Tibial artery (tissue), 4 donors: ENCODE data around the gene SMCO4.

ENCODE experiments used
- DNase-seq, 2 donors: peaks; one replicate each; pipeline ENCODE4 v3.0.0-alpha.2; 2019
- H3K27ac ChIP-seq, 2 donors: fragments of 200-600 bp; sonication (generic) in 1 of 2; 1 replicate in 1 of 2; 2 replicates in 1 of 2; pipeline ENCODE4 v1.5.1; 2018 to 2019; ENCODE audit warnings: mild to moderate bottlenecking in 1 of 2
- H3K27me3 ChIP-seq, 2 donors: fragments of 200-600 bp; sonication (generic) in 1 of 2; one replicate each; pipeline versions ENCODE4 v1.5.1 to v1.6.0; 2016 to 2019
- H3K36me3 ChIP-seq, 3 donors: fragments of 200-600 bp; sonication (generic) in 2 of 3; one replicate each; pipeline ENCODE4 v1.5.1; 2016 to 2019; ENCODE audit warnings: mild to moderate bottlenecking in 2 of 3
- H3K4me1 ChIP-seq, 4 donors: fragments of 200-600 bp; sonication (generic) in 2 of 4; 1 replicate in 3 of 4; 2 replicates in 1 of 4; pipeline ENCODE4 v1.5.1; 2016 to 2019
- H3K4me3 ChIP-seq, 2 donors: fragments of 200-600 bp; sonication (generic) in 1 of 2; 1 replicate in 1 of 2; 2 replicates in 1 of 2; pipeline ENCODE4 v1.5.1; 2018 to 2019; ENCODE audit warnings: mild to moderate bottlenecking in 2 of 2
- H3K9me3 ChIP-seq, 3 donors: fragments of 200-600 bp; sonication (generic) in 1 of 3; one replicate each; pipeline ENCODE4 v1.5.1; 2016 to 2019
- CTCF ChIP-seq, 2 experiments: fragments of 200-600 bp in 1 of 2; fragments of 450-650 bp in 1 of 2; IDR thresholded peaks; one replicate each; pipeline ENCODE4 v1.5.1; 2017 to 2019; ENCODE audit warnings: antibody characterized with exemption in 2 of 2, mild to moderate bottlenecking in 1 of 2, moderate library complexity in 1 of 2
- intact Hi-C: fragments of 100-400 bp; cut with DNase I; formaldehyde crosslinking; loops from one replicate; pipeline ENCODE4 v1.15.0; 2023; ENCODE audit warnings: low total_unique reads

The SMCO4 gene

GRCh38 chr11:93487032-93487483 lies 56.1 kb downstream of the SMCO4 start:
- no peak overlapping the region for H3K27ac ChIP-seq
- no peak for TF ChIP-seq CTCF (IDR thresholded peaks at IDR 0.05)
- H3K27me3 ChIP-seq: no peaks in the 10 kb centered on the region
- H3K4me3 ChIP-seq: no peak overlapping the region
- peaks cover 0 to 8% (median 4%) of the 10 kb centered on the region in 4 donors for H3K4me1 ChIP-seq
- H3K9me3 ChIP-seq: no peaks in the 10 kb centered on the region
- no peak for DNase-seq
- intact Hi-C loops: no loop called here
- peaks cover 0 to 22% (median 0%) of the 10 kb centered on the region in 3 donors for H3K36me3 ChIP-seq

GRCh38 chr11:93485983-93486382 lies 57.2 kb downstream of the SMCO4 start:
- DNase-seq: no peak
- H3K4me1 ChIP-seq: peaks cover 0 to 8% (median 4%) of the 10 kb centered on the region in 4 donors
- intact Hi-C loops: no loop called here
- H3K4me3 ChIP-seq: no peak overlapping the region
- no peaks in the 10 kb centered on the region for H3K9me3 ChIP-seq
- H3K27ac ChIP-seq: no peak overlapping the region
- peaks cover 0 to 18% (median 4%) of the 10 kb centered on the region in 3 donors for H3K36me3 ChIP-seq
- TF ChIP-seq CTCF (IDR thresholded peaks at IDR 0.05): no peak
- H3K27me3 ChIP-seq: no peaks in the 10 kb centered on the region

GRCh38 chr11:93484716-93485115 lies 58.5 kb downstream of the SMCO4 start:
- no peak overlapping the region for H3K4me3 ChIP-seq
- no peak for TF ChIP-seq CTCF (IDR thresholded peaks at IDR 0.05)
- no peak overlapping the region for H3K27ac ChIP-seq
- H3K27me3 ChIP-seq: no peaks in the 10 kb centered on the region
- H3K36me3 ChIP-seq: peaks cover 0 to 19% (median 6%) of the 10 kb centered on the region in 3 donors
- DNase-seq: no peak
- peaks cover 0 to 8% (median 4%) of the 10 kb centered on the region in 4 donors for H3K4me1 ChIP-seq
- H3K9me3 ChIP-seq: no peaks in the 10 kb centered on the region
- intact Hi-C loops: no loop called here

- no peak for TF ChIP-seq CTCF (IDR thresholded peaks at IDR 0.05)
- DNase-seq: no peak
- intact Hi-C loops: no loop called here
- Histone ChIP-seq H3K9me3 (no peaks in the 10 kb centered on the region), H3K4me1 (peaks cover 0 to 8% (median 4%) of the 10 kb centered on the region in 4 donors), H3K4me3 (no peak overlapping the region), H3K27ac (no peak overlapping the region), H3K27me3 (no peaks in the 10 kb centered on the region), H3K36me3 (peaks cover 4 to 20% (median 16%) of the 10 kb centered on the region in 3 donors)
Observed at GRCh38 chr11:93482556-93482955, 60.6 kb downstream of the SMCO4 start.

GRCh38 chr11:93481696-93482095 lies 61.5 kb downstream of the SMCO4 start:
- no peak for DNase-seq
- Histone ChIP-seq H3K27ac (no peak overlapping the region), H3K27me3 (no peaks in the 10 kb centered on the region), H3K4me3 (no peak overlapping the region), H3K4me1 (peaks cover 0 to 8% (median 2%) of the 10 kb centered on the region in 4 donors), H3K36me3 (peaks cover 4 to 24% (median 20%) of the 10 kb centered on the region in 3 donors), H3K9me3 (no peaks in the 10 kb centered on the region)
- TF ChIP-seq CTCF (IDR thresholded peaks at IDR 0.05): no peak
- intact Hi-C loops: no loop called here

GRCh38 chr11:93481279-93481678 lies 61.9 kb downstream of the SMCO4 start:
- Histone ChIP-seq H3K27me3 (no peaks in the 10 kb centered on the region), H3K36me3 (peaks cover 4 to 28% (median 20%) of the 10 kb centered on the region in 3 donors), H3K9me3 (no peaks in the 10 kb centered on the region), H3K27ac (no peak overlapping the region), H3K4me3 (no peak overlapping the region), H3K4me1 (peaks cover 0 to 8% (median 2%) of the 10 kb centered on the region in 4 donors)
- no peak for TF ChIP-seq CTCF (IDR thresholded peaks at IDR 0.05)
- DNase-seq: no peak
- intact Hi-C loops: no loop called here
